Trophoblast cell (in vitro differentiated cells and primary cell): ENCODE data around the gene ADAM17.
"Not testable (repeated sequence)": the region's sequence is repeated elsewhere in the genome, so short reads cannot be mapped to it uniquely, and the experiment has no call there.

Experiments used
- DNase-seq, 2 donors: peaks; one replicate each; pipeline ENCODE4 v3.0.0-alpha.2; 2016
- H2AFZ ChIP-seq: 2 replicates; pipeline ENCODE4 v1.6.1; 2013; ENCODE audit warnings: low read length, moderate library complexity, mild to moderate bottlenecking; ENCODE audit not compliant: insufficient read depth, poor library complexity
- H2AK5ac ChIP-seq: 2 replicates; pipeline ENCODE4 v1.6.1; 2013; ENCODE audit warnings: mild to moderate bottlenecking, low read length
- H2BK120ac ChIP-seq: 2 replicates; pipeline ENCODE4 v1.6.1; 2013; ENCODE audit warnings: low read length, mild to moderate bottlenecking, moderate library complexity; ENCODE audit not compliant: insufficient read depth, poor library complexity
- H2BK12ac ChIP-seq: 2 replicates; pipeline ENCODE4 v1.6.1; 2013; ENCODE audit warnings: mild to moderate bottlenecking, low read length, moderate library complexity
- H2BK5ac ChIP-seq: 2 replicates; pipeline ENCODE4 v1.6.1; 2013; ENCODE audit warnings: low read length, low read depth, moderate library complexity, mild to moderate bottlenecking; ENCODE audit not compliant: poor library complexity
- H3K14ac ChIP-seq: 2 replicates; pipeline ENCODE4 v1.6.1; 2013; ENCODE audit warnings: mild to moderate bottlenecking, low read length
- H3K18ac ChIP-seq: 2 replicates; pipeline ENCODE4 v1.6.1; 2013; ENCODE audit warnings: mild to moderate bottlenecking, low read length
- H3K23ac ChIP-seq: 2 replicates; pipeline ENCODE4 v1.6.1; 2013; ENCODE audit warnings: low read length
- H3K27ac ChIP-seq: 2 replicates; pipeline ENCODE4 v1.5.1; 2013; ENCODE audit warnings: low read depth, mild to moderate bottlenecking, inconsistent platforms, low read length, moderate library complexity
- H3K27me3 ChIP-seq: 2 replicates; pipeline ENCODE4 v1.6.1; 2013; ENCODE audit warnings: inconsistent platforms, mild to moderate bottlenecking, low read length, moderate library complexity; ENCODE audit not compliant: insufficient read depth
- H3K36me3 ChIP-seq, 2 experiments: 1 replicate in 1 of 2; 2 replicates in 1 of 2; pipeline ENCODE4 v1.6.1; 2013; ENCODE audit warnings: low read length in 2 of 2, mild to moderate bottlenecking in 2 of 2, moderate library complexity in 1 of 2; ENCODE audit not compliant: insufficient read depth in 2 of 2, control insufficient read depth in 1 of 2
- H3K4ac ChIP-seq: 2 replicates; pipeline ENCODE4 v1.6.1; 2013; ENCODE audit warnings: low read depth, mild to moderate bottlenecking, low read length, moderate library complexity
- H3K4me1 ChIP-seq, 2 experiments: 1 replicate in 1 of 2; 2 replicates in 1 of 2; pipeline ENCODE4 v1.6.1; 2013; ENCODE audit warnings: low read length in 2 of 2, mild to moderate bottlenecking in 2 of 2, moderate library complexity in 1 of 2; ENCODE audit not compliant: insufficient read depth in 2 of 2, control insufficient read depth in 1 of 2
- H3K4me2 ChIP-seq: 2 replicates; pipeline ENCODE4 v1.6.1; 2013; ENCODE audit warnings: inconsistent platforms, mild to moderate bottlenecking, low read length, moderate library complexity
- H3K4me3 ChIP-seq: 2 replicates; pipeline ENCODE4 v1.5.1; 2013; ENCODE audit warnings: mild to moderate bottlenecking, low read depth, low read length, inconsistent platforms
- H3K79me1 ChIP-seq: one replicate; pipeline ENCODE4 v1.6.1; 2013; ENCODE audit warnings: low read length
- H3K79me2 ChIP-seq: 2 replicates; pipeline ENCODE4 v1.6.1; 2013; ENCODE audit warnings: low read length, mild to moderate bottlenecking; ENCODE audit not compliant: control insufficient read depth, insufficient read depth, poor library complexity
- H3K9ac ChIP-seq: 2 replicates; pipeline ENCODE4 v1.6.1; 2013; ENCODE audit warnings: mild to moderate bottlenecking, low read length
- H3K9me3 ChIP-seq: 2 replicates; pipeline ENCODE4 v1.6.1; 2013; ENCODE audit warnings: low read depth, mild to moderate bottlenecking, control low read depth, inconsistent platforms, low read length; ENCODE audit not compliant: insufficient read depth
- H4K12ac ChIP-seq: 2 replicates; pipeline ENCODE4 v1.6.1; 2013; ENCODE audit warnings: low read depth, mild to moderate bottlenecking, low read length, moderate library complexity
- H4K8ac ChIP-seq: 2 replicates; pipeline ENCODE4 v1.6.1; 2013; ENCODE audit warnings: low read depth, mild to moderate bottlenecking, low read length, moderate library complexity
- H4K91ac ChIP-seq: one replicate; pipeline ENCODE4 v1.6.1; 2013; ENCODE audit warnings: low read depth, mild to moderate bottlenecking, low read length, moderate library complexity
- WGBS: extraction: QIAGEN DNeasy Blood & Tissue Kit; methylation state at CpG from one replicate; pipeline ENCODE4 v1.1.7; 2013; ENCODE audit warnings: missing lambda C conversion rate; ENCODE audit not compliant: insufficient read length, insufficient coverage; ENCODE audit errors: extremely low coverage; 5-methylcytosine and 5-hydroxymethylcytosine counted together

Gene ADAM17

DNA sequence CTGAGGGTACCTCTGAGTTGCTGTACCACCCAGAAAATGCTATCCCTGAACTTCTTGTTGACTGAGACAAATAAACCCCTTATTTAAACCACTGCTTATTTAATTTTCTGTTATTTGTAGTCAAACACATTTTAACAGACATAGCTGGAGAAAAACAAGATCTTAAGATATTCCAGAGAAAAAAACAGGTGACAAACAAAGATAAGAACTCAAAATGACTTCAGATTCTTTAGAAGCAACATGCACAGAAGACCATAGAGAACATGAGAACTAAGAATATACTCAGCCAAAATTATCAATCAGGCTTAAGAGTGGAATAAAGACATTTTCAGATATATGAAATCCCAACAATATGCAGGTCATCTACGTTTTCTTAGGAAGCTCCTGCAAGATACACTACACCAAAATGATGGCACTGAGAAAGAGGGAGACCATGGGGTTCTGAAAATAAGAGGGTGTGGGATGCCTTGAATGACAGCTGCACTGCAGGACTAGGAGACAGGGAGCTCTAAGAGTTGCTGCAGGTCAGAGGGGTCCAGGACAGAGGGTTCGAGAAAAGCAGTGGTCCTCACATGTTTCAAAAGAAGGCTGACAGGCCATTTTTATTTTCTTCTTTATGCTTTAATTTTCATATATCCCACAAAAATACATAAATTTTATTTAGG, 38.4 kb downstream of the ADAM17 start:
- H2AK5ac ChIP-seq: no peak overlapping the region
- H4K8ac ChIP-seq: no peak overlapping the region
- WGBS: no CpG with 5 or more reads among the region's 2 CpGs
- H3K4me2 ChIP-seq: no peak overlapping the region
- no peak overlapping the region for H3K4me3 ChIP-seq
- no peak overlapping the region for H3K23ac ChIP-seq
- no peaks in the 10 kb centered on the region for H3K27me3 ChIP-seq
- peaks cover 0 to 3% of the 10 kb centered on the region in 2 experiments for H3K4me1 ChIP-seq
- H3K9ac ChIP-seq: no peak overlapping the region
- no peak overlapping the region for H2AFZ ChIP-seq
- H3K9me3 ChIP-seq: no peaks in the 10 kb centered on the region
- H2BK5ac ChIP-seq: no peak overlapping the region
- H4K91ac ChIP-seq: no peak overlapping the region
- no peak overlapping the region for H2BK120ac ChIP-seq
- H3K79me1 ChIP-seq: peaks cover 2% of the 10 kb centered on the region
- H4K12ac ChIP-seq: no peak overlapping the region
- H3K36me3 ChIP-seq: peaks cover 12 to 34% of the 10 kb centered on the region in 2 experiments
- H3K4ac ChIP-seq: no peak overlapping the region
- DNase-seq: no peak
- no peak overlapping the region for H3K14ac ChIP-seq
- no peaks in the 10 kb centered on the region for H3K79me2 ChIP-seq
- no peak overlapping the region for H2BK12ac ChIP-seq
- no peak overlapping the region for H3K18ac ChIP-seq
- no peak overlapping the region for H3K27ac ChIP-seq

DNA sequence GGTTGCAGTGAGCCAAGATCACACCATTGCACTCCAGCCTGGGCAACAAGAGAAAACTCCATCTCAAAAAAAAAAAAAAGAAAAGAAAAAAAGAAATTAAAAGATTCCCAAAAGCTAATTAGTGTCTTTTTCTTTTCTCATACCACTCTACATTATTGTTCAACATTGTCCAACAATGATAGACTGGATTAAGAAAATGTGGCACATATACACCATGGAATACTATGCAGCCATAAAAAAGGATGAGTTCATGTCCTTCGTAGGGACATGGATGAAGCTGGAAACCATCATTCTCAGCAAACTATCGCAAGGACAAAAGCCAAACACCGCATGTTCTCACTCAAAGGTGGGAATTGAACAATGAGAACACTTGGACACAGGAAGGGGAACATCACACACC, 41.7 kb downstream of the ADAM17 start:
- H3K27ac ChIP-seq, H2BK120ac ChIP-seq, H3K14ac ChIP-seq, H3K4ac ChIP-seq, H3K9me3 ChIP-seq, H3K4me3 ChIP-seq, H3K18ac ChIP-seq, H2BK12ac ChIP-seq, H2BK5ac ChIP-seq, H2AFZ ChIP-seq, H3K23ac ChIP-seq, H4K91ac ChIP-seq, H3K79me2 ChIP-seq, H4K12ac ChIP-seq, DNase-seq, H3K9ac ChIP-seq, H3K4me2 ChIP-seq, H4K8ac ChIP-seq, H2AK5ac ChIP-seq, H3K79me1 ChIP-seq, H3K4me1 ChIP-seq, H3K27me3 ChIP-seq: not testable (repeated sequence)
- H3K36me3 ChIP-seq: peaks cover 13 to 29% of the 10 kb centered on the region in 2 experiments
- no CpG with 5 or more reads among the region's 3 CpGs for WGBS

DNA sequence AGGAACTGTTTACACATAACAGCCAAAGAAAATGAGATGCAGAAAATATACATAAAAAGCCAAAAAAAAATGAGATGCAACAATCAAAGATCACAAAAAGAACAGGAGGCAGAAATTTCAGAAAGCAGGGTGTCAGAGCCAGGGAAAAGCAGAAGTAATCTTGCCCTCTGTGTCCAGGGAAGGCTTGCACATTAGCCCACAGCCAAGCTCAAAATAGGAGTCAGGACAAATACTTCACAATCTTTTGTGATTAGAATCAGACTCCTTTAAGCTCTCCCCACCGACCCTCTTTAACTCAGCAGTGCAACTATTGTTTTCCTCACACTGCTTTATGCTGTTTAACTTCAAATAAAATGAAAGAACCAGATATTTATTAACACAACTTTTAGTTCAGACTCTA, 46.7 kb downstream of the ADAM17 start:
- Histone ChIP-seq H3K9me3 (no peaks in the 10 kb centered on the region), H3K14ac (no peak overlapping the region), H2AK5ac (no peak overlapping the region), H3K4me2 (no peak overlapping the region), H4K91ac (no peak overlapping the region), H3K36me3 (peaks cover 22 to 26% of the 10 kb centered on the region in 2 experiments), H3K4ac (no peak overlapping the region), H2BK12ac (no peak overlapping the region), H3K27ac (no peak overlapping the region), H3K79me1 (no peaks in the 10 kb centered on the region), H4K12ac (no peak overlapping the region), H3K79me2 (no peaks in the 10 kb centered on the region), H4K8ac (no peak overlapping the region), H3K18ac (no peak overlapping the region), H2AFZ (no peak overlapping the region), H3K9ac (no peak overlapping the region), H3K4me3 (no peak overlapping the region), H3K27me3 (no peaks in the 10 kb centered on the region), H2BK5ac (no peak overlapping the region), H2BK120ac (no peak overlapping the region), H3K4me1 (no peaks in the 10 kb centered on the region), H3K23ac (no peak overlapping the region)
- DNase-seq: no peak
- no CpG with 5 or more reads among the region's 1 CpG for WGBS

DNA sequence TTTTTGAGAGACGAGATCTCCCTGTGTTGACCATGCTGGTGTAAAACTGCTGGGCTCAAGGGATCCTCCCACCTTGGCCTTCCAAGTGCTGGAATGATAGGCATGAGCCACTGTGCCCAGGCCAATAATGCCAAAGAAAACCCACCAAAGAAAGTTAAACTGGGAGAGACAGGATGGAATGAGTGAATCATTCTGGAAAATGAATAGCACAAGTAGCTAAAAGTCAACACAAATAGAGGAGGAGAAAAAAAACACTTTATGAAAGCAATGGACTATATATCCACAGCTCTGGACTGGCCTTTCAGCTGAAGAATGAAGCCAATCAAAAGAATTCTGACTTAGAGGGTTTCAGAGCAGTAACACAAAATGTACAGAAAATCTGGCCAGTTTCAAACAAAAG, 57.4 kb downstream of the ADAM17 start:
- H2BK12ac ChIP-seq: no peak overlapping the region
- no peak overlapping the region for H3K9ac ChIP-seq
- H3K4me3 ChIP-seq: no peak overlapping the region
- no peak overlapping the region for H2AFZ ChIP-seq
- no peak overlapping the region for H3K4me2 ChIP-seq
- WGBS: no CpG with 5 or more reads among the region's 1 CpG
- no peak overlapping the region for H3K27ac ChIP-seq
- no peaks in the 10 kb centered on the region for H3K79me1 ChIP-seq
- no peak overlapping the region for H3K14ac ChIP-seq
- H3K4me1 ChIP-seq: peaks cover 0 to 5% of the 10 kb centered on the region in 2 experiments
- H2BK5ac ChIP-seq: no peak overlapping the region
- H4K8ac ChIP-seq: no peak overlapping the region
- no peak overlapping the region for H3K23ac ChIP-seq
- no peaks in the 10 kb centered on the region for H3K79me2 ChIP-seq
- no peak overlapping the region for H3K4ac ChIP-seq
- H3K18ac ChIP-seq: no peak overlapping the region
- H3K27me3 ChIP-seq: no peaks in the 10 kb centered on the region
- no peak overlapping the region for H2BK120ac ChIP-seq
- no peak overlapping the region for H2AK5ac ChIP-seq
- DNase-seq: no peak
- peaks cover 23 to 25% of the 10 kb centered on the region in 2 experiments for H3K36me3 ChIP-seq
- no peak overlapping the region for H4K12ac ChIP-seq
- H3K9me3 ChIP-seq: no peaks in the 10 kb centered on the region
- no peak overlapping the region for H4K91ac ChIP-seq
